Bronchial epithelial cell (primary cell): ENCODE data around the gene LYZL1. TPM values are rescaled to one million over a fixed set of nuclear protein-coding genes. Genes with fewer than 3 reads are reported as not detected.
"Not testable (repeated sequence)": the region's sequence is repeated elsewhere in the genome, so short reads cannot be mapped to it uniquely, and the experiment has no call there.

Experiments
- DNase-seq: peaks from one replicate; pipeline ENCODE4 v3.0.0-alpha.2; 2010; ENCODE audit warnings: low read depth
- FAIRE-seq: peaks from 2 replicates; lab custom pipeline; 2011; peaks lifted over from hg19 to GRCh38; lab: Jason Lieb, UNC
- H3K27me3 ChIP-seq: 2 replicates; pipeline ENCODE4 v1.5.1; 2011; ENCODE audit warnings: low read length; ENCODE audit not compliant: control insufficient read depth, insufficient read depth
- H3K36me3 ChIP-seq: 2 replicates; pipeline ENCODE4 v1.5.1; 2011; ENCODE audit warnings: low read length; ENCODE audit not compliant: control insufficient read depth, insufficient read depth
- H3K4me3 ChIP-seq: 2 replicates; pipeline ENCODE4 v1.5.1; 2011; ENCODE audit warnings: mild to moderate bottlenecking, low read depth, low read length, control low read depth
- total RNA-seq: library from RNA; depleted of rRNA; stranded (reverse); fragments of >200 nt; gene quantifications from 2 replicates; pipeline ENCODE4 v1.2.1, GENCODE V29; 2014
- TF ChIP-seq, protein P1 (sequence below): IDR thresholded peaks from 2 replicates; pipeline ENCODE4 v1.5.1; 2011; ENCODE audit warnings: mild to moderate bottlenecking, moderate library complexity, low read length, control low read depth, inconsistent platforms; ENCODE audit not compliant: insufficient read depth, severe bottlenecking

The LYZL1 gene
- total RNA-seq, 1 donor from 2014 or later = not detected

DNA sequence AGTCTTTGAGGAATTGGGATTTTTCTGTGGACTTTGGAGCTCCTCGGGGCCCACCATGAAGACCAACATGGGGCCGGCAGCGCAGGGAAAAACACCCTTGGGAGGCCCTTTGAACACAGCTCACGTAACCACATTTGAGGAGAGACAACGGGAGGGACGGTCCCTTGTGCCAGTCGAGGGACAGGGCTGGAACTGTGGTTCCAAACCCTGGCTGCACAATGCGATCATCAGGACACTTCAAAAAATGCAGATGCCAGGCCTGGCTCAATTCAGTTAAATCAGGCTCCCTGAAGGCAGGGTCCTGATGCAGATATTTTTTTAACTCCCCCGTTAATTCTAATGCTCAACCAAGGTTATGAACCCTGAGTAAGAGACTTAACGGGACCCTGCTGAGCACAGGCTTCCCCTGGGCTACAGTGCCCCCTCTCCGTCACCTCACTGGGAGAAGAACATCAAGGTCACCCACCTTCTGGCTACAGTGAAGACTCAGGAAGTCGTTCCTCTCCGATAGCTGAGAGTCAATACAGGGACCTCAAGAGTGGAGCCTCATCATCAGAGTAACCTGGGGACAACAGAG lies 30.4 kb downstream of the LYZL1 start:
- no peak overlapping the region for H3K4me3 ChIP-seq
- DNase-seq = no peak
- no peaks in the 10 kb centered on the region for H3K27me3 ChIP-seq
- H3K36me3 ChIP-seq = no peaks in the 10 kb centered on the region
- FAIRE-seq = no peak
- TF ChIP-seq, protein P1, sequence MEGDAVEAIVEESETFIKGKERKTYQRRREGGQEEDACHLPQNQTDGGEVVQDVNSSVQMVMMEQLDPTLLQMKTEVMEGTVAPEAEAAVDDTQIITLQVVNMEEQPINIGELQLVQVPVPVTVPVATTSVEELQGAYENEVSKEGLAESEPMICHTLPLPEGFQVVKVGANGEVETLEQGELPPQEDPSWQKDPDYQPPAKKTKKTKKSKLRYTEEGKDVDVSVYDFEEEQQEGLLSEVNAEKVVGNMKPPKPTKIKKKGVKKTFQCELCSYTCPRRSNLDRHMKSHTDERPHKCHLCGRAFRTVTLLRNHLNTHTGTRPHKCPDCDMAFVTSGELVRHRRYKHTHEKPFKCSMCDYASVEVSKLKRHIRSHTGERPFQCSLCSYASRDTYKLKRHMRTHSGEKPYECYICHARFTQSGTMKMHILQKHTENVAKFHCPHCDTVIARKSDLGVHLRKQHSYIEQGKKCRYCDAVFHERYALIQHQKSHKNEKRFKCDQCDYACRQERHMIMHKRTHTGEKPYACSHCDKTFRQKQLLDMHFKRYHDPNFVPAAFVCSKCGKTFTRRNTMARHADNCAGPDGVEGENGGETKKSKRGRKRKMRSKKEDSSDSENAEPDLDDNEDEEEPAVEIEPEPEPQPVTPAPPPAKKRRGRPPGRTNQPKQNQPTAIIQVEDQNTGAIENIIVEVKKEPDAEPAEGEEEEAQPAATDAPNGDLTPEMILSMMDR = no peak

DNA sequence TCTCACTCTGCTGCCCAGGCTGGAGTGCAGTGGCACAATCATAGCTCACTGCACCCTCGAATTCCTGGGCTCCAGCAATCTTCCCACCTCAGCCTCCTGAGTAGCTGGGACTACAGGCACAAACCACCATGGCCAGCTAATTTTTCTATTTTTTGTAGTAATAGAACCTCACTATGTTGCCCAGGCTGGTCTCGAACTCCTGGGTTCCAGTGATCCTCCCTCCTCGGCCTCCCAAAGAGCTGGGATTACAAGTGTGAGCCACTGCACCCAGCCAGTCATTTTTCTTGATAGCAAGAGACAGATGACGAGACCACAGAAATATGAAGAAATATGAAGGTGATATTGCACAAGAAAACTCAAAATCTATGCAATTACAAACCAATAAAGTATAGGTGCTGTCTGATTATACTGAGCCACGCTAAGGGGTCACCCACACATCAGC lies 31.8 kb downstream of the LYZL1 start:
- not testable (repeated sequence) for DNase-seq, H3K27me3 ChIP-seq, H3K36me3 ChIP-seq, H3K4me3 ChIP-seq, FAIRE-seq

DNA sequence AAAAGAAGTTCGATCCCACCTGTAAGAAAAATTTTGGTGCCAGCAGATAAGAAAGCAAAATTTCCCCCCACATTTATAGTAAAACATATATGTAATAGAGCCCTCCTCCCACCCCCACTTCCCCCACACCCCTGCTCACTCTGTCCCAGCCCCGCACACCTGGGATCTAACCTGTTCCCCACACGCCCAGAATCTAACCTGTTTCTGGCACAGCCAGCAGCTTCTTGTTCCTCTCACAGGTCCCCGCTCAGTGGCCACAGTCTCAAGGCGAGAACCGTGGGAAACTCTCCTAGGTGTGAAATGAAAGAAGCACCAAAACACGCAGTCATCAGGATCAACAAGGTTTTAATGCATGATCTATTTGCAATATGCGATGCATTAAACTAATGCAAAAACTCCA lies 32.8 kb downstream of the LYZL1 start:
- Histone ChIP-seq H3K4me3 (no peak overlapping the region), H3K27me3 (no peaks in the 10 kb centered on the region), H3K36me3 (no peaks in the 10 kb centered on the region)
- DNase-seq (no peak), FAIRE-seq (no peak)
- TF ChIP-seq, protein P1 = no peak

DNA sequence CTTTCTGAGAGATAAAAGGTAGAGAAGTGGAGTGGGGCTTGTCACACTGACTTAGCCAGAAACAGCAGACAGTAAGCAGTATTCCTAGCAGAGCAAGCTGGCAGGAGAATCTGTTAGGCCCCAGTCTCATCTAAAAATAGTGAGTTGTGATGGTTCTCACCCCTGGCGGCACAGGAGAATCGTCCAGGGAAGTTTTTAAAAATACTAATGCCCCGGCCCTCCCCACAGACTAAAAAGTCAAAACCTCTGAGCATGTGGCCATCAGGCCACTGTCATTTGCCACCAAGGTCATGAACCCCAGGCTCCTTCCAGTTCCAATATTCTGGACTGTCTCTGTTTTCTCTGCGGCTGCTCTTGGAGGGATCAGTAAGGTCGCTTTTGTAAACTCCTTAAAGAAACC lies 34.0 kb downstream of the LYZL1 start:
- no peaks in the 10 kb centered on the region for H3K27me3 ChIP-seq
- no peak overlapping the region for H3K4me3 ChIP-seq
- no peak for FAIRE-seq
- H3K36me3 ChIP-seq = no peaks in the 10 kb centered on the region
- no peak for DNase-seq
- TF ChIP-seq, protein P1 = no peak

DNA sequence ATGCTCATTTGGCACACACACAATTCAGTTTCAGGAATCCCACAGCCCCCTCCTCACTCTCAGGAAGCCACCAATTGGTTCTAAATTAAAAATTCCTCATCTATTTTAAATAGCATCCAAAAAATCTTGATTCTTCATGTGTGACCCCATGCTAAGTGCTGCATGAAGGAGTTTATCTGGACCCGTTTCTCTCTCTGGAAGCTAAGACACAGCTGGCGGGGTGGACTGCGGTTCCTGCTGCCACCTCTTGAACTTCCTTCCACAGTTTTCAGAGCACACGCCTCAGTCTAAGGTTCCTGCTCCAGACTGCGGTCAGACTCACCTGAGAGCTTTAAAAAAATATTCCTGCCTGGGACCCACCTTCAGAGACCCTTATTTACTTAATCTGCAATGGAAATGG lies 34.5 kb downstream of the LYZL1 start:
- DNase-seq (no peak), FAIRE-seq (no peak)
- TF ChIP-seq, protein P1 = no peak
- H3K27me3 ChIP-seq = no peaks in the 10 kb centered on the region
- H3K36me3 ChIP-seq = no peaks in the 10 kb centered on the region
- H3K4me3 ChIP-seq = no peak overlapping the region

DNA sequence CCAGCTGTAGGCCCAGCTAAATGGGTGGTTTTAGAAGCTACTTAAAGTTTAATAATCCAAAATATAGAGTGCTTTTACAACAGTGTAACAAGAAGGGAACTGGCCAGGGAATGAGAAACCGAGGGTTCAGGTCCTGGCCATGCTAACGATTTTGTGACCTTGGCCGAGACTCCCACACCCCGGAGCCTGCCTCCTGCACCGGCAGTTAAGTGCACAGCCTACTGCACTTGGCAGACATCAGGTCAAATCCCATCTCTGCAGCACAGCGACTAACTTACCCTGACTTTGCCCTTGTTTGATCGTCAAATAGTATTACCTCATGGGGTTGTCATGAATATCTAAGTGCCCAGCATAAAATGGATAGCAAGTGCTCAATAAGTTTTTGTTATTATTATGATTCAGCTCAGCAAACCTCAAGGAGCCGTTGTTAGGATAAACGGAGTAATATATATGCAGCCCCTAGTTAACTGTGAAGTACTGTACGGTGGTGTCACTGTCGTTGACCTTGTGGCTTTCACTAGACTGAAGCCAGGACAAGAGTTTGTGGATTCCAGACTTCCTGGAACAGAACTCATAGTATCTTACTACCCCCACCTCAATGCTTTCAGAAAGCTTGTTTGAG lies 35.5 kb downstream of the LYZL1 start:
- FAIRE-seq (no peak), DNase-seq (no peak)
- no peaks in the 10 kb centered on the region for H3K27me3 ChIP-seq
- TF ChIP-seq, protein P1 = no peak
- H3K36me3 ChIP-seq = no peaks in the 10 kb centered on the region
- no peak overlapping the region for H3K4me3 ChIP-seq
